DOHH2 (cell line): ENCODE results near the gene COX5A.

ENCODE experiments used
- EZH2phosphoT487 ChIP-seq: fragments of 200-600 bp; sonication (generic); IDR thresholded peaks from 2 replicates; pipeline ENCODE4 v1.6.1; 2017; ENCODE audit warnings: borderline replicate concordance, mild to moderate bottlenecking, antibody characterized with exemption, low read length, moderate library complexity, mixed read lengths
- TF ChIP-seq, protein P1 (sequence below): fragments of 200-600 bp; sonication (generic); IDR thresholded peaks from one replicate; pipeline ENCODE4 v1.5.1; 2014; ENCODE audit warnings: antibody characterized with exemption, mild to moderate bottlenecking, low read depth, low read length; ENCODE audit not compliant: poor library complexity, severe bottlenecking

DNA sequence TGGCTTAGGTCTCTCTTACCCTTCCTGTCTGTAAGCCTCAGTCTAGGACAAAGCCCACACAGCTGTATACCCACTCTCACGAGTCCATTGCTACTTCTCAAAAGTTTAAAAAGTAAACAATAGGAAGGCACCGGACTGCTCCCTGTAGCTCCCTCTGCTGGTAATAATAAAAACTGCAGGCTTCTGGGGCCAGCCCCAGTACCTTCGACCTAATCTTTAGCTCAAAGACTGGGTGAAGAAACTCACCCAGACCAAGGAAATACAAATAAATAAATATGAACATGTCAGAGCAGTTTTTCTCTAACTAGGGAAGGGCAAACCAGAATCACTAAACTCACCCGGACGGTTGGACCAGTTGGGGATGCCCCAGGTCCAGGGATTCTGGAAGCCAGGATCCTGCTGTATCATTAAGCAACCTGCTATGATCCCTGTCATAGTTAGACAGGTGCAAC is 36.2 kb downstream of the COX5A start:
- TF ChIP-seq, protein P1, sequence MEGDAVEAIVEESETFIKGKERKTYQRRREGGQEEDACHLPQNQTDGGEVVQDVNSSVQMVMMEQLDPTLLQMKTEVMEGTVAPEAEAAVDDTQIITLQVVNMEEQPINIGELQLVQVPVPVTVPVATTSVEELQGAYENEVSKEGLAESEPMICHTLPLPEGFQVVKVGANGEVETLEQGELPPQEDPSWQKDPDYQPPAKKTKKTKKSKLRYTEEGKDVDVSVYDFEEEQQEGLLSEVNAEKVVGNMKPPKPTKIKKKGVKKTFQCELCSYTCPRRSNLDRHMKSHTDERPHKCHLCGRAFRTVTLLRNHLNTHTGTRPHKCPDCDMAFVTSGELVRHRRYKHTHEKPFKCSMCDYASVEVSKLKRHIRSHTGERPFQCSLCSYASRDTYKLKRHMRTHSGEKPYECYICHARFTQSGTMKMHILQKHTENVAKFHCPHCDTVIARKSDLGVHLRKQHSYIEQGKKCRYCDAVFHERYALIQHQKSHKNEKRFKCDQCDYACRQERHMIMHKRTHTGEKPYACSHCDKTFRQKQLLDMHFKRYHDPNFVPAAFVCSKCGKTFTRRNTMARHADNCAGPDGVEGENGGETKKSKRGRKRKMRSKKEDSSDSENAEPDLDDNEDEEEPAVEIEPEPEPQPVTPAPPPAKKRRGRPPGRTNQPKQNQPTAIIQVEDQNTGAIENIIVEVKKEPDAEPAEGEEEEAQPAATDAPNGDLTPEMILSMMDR, result peak; percentile 94
- no peak for TF ChIP-seq EZH2phosphoT487
